H1 (cell line): ENCODE measurements around the gene LOXHD1. TPM values are rescaled to one million over a fixed set of nuclear protein-coding genes. Genes with fewer than 3 reads are reported as not detected.

ENCODE experiments used
- CTCF ChIA-PET: fragments of 300-600 bp; sonication (Branson Sonifier 250); formaldehyde crosslinking; loops from one replicate; lab custom pipeline; 2021; ENCODE audit not compliant: partially characterized antibody; lab: Charles Lee
- POLR2A ChIA-PET: fragments of 300-600 bp; sonication (Branson Sonifier 250); formaldehyde crosslinking; loops from one replicate; lab custom pipeline; 2021; ENCODE audit warnings: inconsistent platforms; ENCODE audit not compliant: partially characterized antibody; lab: Charles Lee
- DNase-seq, 2 experiments: peaks; one replicate each; pipeline versions ENCODE4 v3.0.0 to v3.0.0-alpha.2; 2010 to 2022; ENCODE audit warnings: low spot score in 2 of 2, low read depth in 1 of 2, mixed read lengths in 1 of 2
- FAIRE-seq: peaks from 2 replicates; lab custom pipeline; 2011; peaks lifted over from hg19 to GRCh38; lab: Jason Lieb, UNC
- H2AFZ ChIP-seq: 2 replicates; pipeline ENCODE4 v1.8.1; 2012; ENCODE audit warnings: low read length, inconsistent platforms
- H2AK5ac ChIP-seq: 2 replicates; pipeline ENCODE4 v1.6.1; 2013; ENCODE audit warnings: low read depth, low read length
- H2BK120ac ChIP-seq: replicated peaks from 2 replicates; pipeline ENCODE3; 2013; ENCODE audit warnings: low read depth, low read length, inconsistent platforms
- H2BK12ac ChIP-seq: 2 replicates; pipeline ENCODE4 v1.6.1; 2013; ENCODE audit warnings: low read depth, low read length
- H2BK15ac ChIP-seq: 2 replicates; pipeline ENCODE4 v1.6.1; 2013; ENCODE audit warnings: low read length
- H2BK20ac ChIP-seq: 2 replicates; pipeline ENCODE4 v1.6.1; 2013; ENCODE audit warnings: low read length
- H2BK5ac ChIP-seq: 2 replicates; pipeline ENCODE4 v1.6.1; 2013; ENCODE audit warnings: low read depth, low read length
- H3K14ac ChIP-seq: 2 replicates; pipeline ENCODE4 v1.6.1; 2013; ENCODE audit warnings: inconsistent platforms; ENCODE audit not compliant: insufficient read length
- H3K18ac ChIP-seq: 2 replicates; pipeline ENCODE4 v1.6.1; 2013; ENCODE audit warnings: low read length; ENCODE audit errors: extremely low read depth
- H3K23ac ChIP-seq: 2 replicates; pipeline ENCODE4 v1.6.1; 2013; ENCODE audit warnings: inconsistent platforms; ENCODE audit not compliant: insufficient read length
- H3K23me2 ChIP-seq: 2 replicates; pipeline ENCODE4 v1.6.1; 2013; ENCODE audit warnings: low read depth, low read length
- H3K27ac ChIP-seq: 2 replicates; pipeline ENCODE4 v1.6.1; 2011; ENCODE audit warnings: low read depth, low read length, inconsistent platforms
- H3K27me3 ChIP-seq, 4 experiments: replicated peaks in 1 of 4; 1 replicate in 1 of 4; 2 replicates in 3 of 4; pipeline versions ENCODE4 v1.6.1 to v1.8.1; 2011 to 2013; ENCODE audit warnings: low read length in 3 of 4, mild to moderate bottlenecking in 3 of 4, inconsistent platforms in 2 of 4, mixed read lengths in 2 of 4, moderate library complexity in 1 of 4; ENCODE audit not compliant: control insufficient read depth in 3 of 4, insufficient read depth in 3 of 4; ENCODE audit errors: extremely low read depth in 1 of 4
- H3K36me3 ChIP-seq, 4 experiments: 2 replicates each; pipeline versions ENCODE4 v1.6.1 to v1.8.1; 2011 to 2013; ENCODE audit warnings: mild to moderate bottlenecking in 4 of 4, low read length in 3 of 4, moderate library complexity in 2 of 4, control low read depth in 1 of 4, inconsistent platforms in 1 of 4; ENCODE audit not compliant: insufficient read depth in 4 of 4, control insufficient read depth in 2 of 4
- H3K4ac ChIP-seq: replicated peaks from 2 replicates; pipeline ENCODE3; 2013; ENCODE audit warnings: low read length, low read depth, mixed read lengths, inconsistent platforms; ENCODE audit not compliant: insufficient read length
- H3K4me1 ChIP-seq, 4 experiments: replicated peaks in 1 of 4; 1 replicate in 1 of 4; 2 replicates in 3 of 4; pipeline versions ENCODE4 v1.6.1 to v1.8.1; 2011 to 2013; ENCODE audit warnings: low read length in 3 of 4, inconsistent platforms in 2 of 4, mixed read lengths in 1 of 4; ENCODE audit not compliant: insufficient read depth in 4 of 4, control insufficient read depth in 3 of 4
- H3K4me2 ChIP-seq, 2 experiments: 2 replicates each; pipeline versions ENCODE4 v1.6.1 to v1.8.1; 2011 to 2013; ENCODE audit warnings: low read depth in 2 of 2, low read length in 2 of 2, control low read depth in 1 of 2, inconsistent platforms in 1 of 2, mild to moderate bottlenecking in 1 of 2; ENCODE audit not compliant: insufficient read depth in 1 of 2
- H3K4me3 ChIP-seq, 4 experiments: fragments of 200-600, 300-600 bp in 1 of 4; sonication (generic), shearing (Covaris generic), sonication (Bioruptor Twin) in 1 of 4; 2 replicates each; pipeline versions ENCODE4 v1.5.1 to v1.8.1; 2011 to 2016; ENCODE audit warnings: low read length in 4 of 4, low read depth in 3 of 4, control low read depth in 2 of 4, inconsistent platforms in 2 of 4, mild to moderate bottlenecking in 2 of 4, mixed read lengths in 1 of 4, moderate library complexity in 1 of 4; ENCODE audit not compliant: insufficient read depth in 2 of 4; ENCODE audit errors: extremely low read depth in 1 of 4
- H3K56ac ChIP-seq: replicated peaks from 2 replicates; pipeline ENCODE3; 2013; ENCODE audit warnings: low read depth, mild to moderate bottlenecking, mixed read lengths, low read length, inconsistent platforms; ENCODE audit not compliant: insufficient read length
- H3K79me1 ChIP-seq: 2 replicates; pipeline ENCODE4 v1.6.1; 2013; ENCODE audit warnings: low read depth, low read length, control low read depth
- H3K79me2 ChIP-seq, 2 experiments: 2 replicates each; pipeline versions ENCODE4 v1.6.1 to v1.8.1; 2012 to 2013; ENCODE audit warnings: low read length in 2 of 2, mild to moderate bottlenecking in 2 of 2, inconsistent platforms in 1 of 2; ENCODE audit not compliant: insufficient read depth in 2 of 2, control insufficient read depth in 1 of 2
- H3K9ac ChIP-seq, 4 experiments: replicated peaks in 1 of 4; 1 replicate in 1 of 4; 2 replicates in 3 of 4; pipeline versions ENCODE4 v1.6.1 to v1.8.1; 2011 to 2013; ENCODE audit warnings: low read depth in 3 of 4, low read length in 3 of 4, control low read depth in 2 of 4, mild to moderate bottlenecking in 2 of 4, moderate library complexity in 2 of 4, inconsistent platforms in 1 of 4; ENCODE audit errors: extremely low read depth in 1 of 4
- H3K9me3 ChIP-seq, 2 experiments: 2 replicates each; pipeline versions ENCODE4 v1.6.1 to v1.8.1; 2012 to 2013; ENCODE audit warnings: mild to moderate bottlenecking in 2 of 2, moderate library complexity in 2 of 2, control low read depth in 1 of 2, inconsistent platforms in 1 of 2, low read depth in 1 of 2, low read length in 1 of 2, mixed read lengths in 1 of 2; ENCODE audit not compliant: insufficient read depth in 2 of 2
- H4K20me1 ChIP-seq, 2 experiments: replicated peaks in 1 of 2; 2 replicates each; pipeline versions ENCODE3 to v1.8.1; 2011 to 2013; ENCODE audit warnings: inconsistent platforms in 2 of 2, low read length in 2 of 2, mild to moderate bottlenecking in 1 of 2; ENCODE audit not compliant: insufficient read depth in 2 of 2, control insufficient read depth in 1 of 2
- H4K5ac ChIP-seq: 2 replicates; pipeline ENCODE4 v1.6.1; 2013; ENCODE audit warnings: low read length, low read depth, mixed read lengths, inconsistent platforms; ENCODE audit not compliant: insufficient read length
- H4K8ac ChIP-seq: 2 replicates; pipeline ENCODE4 v1.8.0; 2013; ENCODE audit warnings: mild to moderate bottlenecking, moderate library complexity, low read length, inconsistent platforms; ENCODE audit not compliant: insufficient read depth; ENCODE audit errors: extremely low read depth
- H4K91ac ChIP-seq: replicated peaks from 2 replicates; pipeline ENCODE3; 2013; ENCODE audit warnings: low read length, mixed read lengths, inconsistent platforms; ENCODE audit not compliant: insufficient read length
- CHD2 ChIP-seq: IDR thresholded peaks from 2 replicates; pipeline ENCODE4 v1.6.1; 2012; ENCODE audit warnings: low read length, improper control_type of control experiment
- CREB1 ChIP-seq: IDR thresholded peaks from 2 replicates; pipeline ENCODE4 v1.6.1; 2012; ENCODE audit warnings: inconsistent platforms
- NANOG ChIP-seq: IDR thresholded peaks from 2 replicates; pipeline ENCODE4 v1.6.1; 2011; ENCODE audit warnings: low read length, low read depth, mild to moderate bottlenecking, inconsistent platforms; ENCODE audit not compliant: insufficient read depth, poor library complexity, severe bottlenecking
- RNF2 ChIP-seq: fragments of 200-900, 300-1000 bp; sonication (generic); IDR thresholded peaks from 2 replicates; pipeline ENCODE4 v1.7.1; 2016; ENCODE audit warnings: borderline replicate concordance, low read depth, mild to moderate bottlenecking, antibody characterized with exemption, low read length; ENCODE audit not compliant: poor library complexity, severe bottlenecking; ENCODE audit errors: missing control alignments
- SP4 ChIP-seq: IDR thresholded peaks from 2 replicates; pipeline ENCODE4 v1.6.1; 2012; ENCODE audit warnings: low read length, inconsistent platforms
- WGBS, 2 experiments: shearing (Covaris generic) in 1 of 2; methylation state at CpG; one replicate each; pipeline versions ENCODE4 v1.1.6 to v1.1.7; 2013 to 2015; ENCODE audit warnings: low lambda C conversion rate in 2 of 2, mixed read lengths in 2 of 2, inconsistent platforms in 1 of 2, low coverage in 1 of 2, missing lambda C conversion rate in 1 of 2; ENCODE audit not compliant: insufficient replicate concordance in 2 of 2, insufficient coverage in 1 of 2, insufficient read length in 1 of 2; ENCODE audit errors: extremely low coverage in 1 of 2, missing lambda C conversion rate in 1 of 2; 5-methylcytosine and 5-hydroxymethylcytosine counted together
- polyA plus RNA-seq, 7 experiments: library from polyadenylated mRNA; depleted of rRNA in 3 of 7; stranded (reverse) in 5 of 7; unstranded in 2 of 7; fragments of >200 nt in 5 of 7; fragments of 200-250 nt in 2 of 7; gene quantifications; 1 replicate in 5 of 7; 2 replicates in 1 of 7; 4 replicates in 1 of 7; pipeline versions ENCODE4 v1.2.1 to v1.2.3, GENCODE V29; 2011 to 2013; ENCODE audit warnings: missing spikeins in 2 of 7, mixed read lengths in 2 of 7
- total RNA-seq: library from RNA; stranded (reverse); fragmentation: NEBNext Ultra II Directional; extraction: Animal tissue kit (Norgen Biotek cat#: 25700); gene quantifications from 2 replicates; pipeline ENCODE4 v1.2.1, GENCODE V29; 2021
- TF ChIP-seq, protein P1 (sequence below): IDR thresholded peaks from 2 replicates; pipeline ENCODE4 v1.6.1; 2011; ENCODE audit warnings: low read length, improper control_type of control experiment

The LOXHD1 gene
- total and polyA plus RNA-seq, 2 of the 8 experiments (the other 6 are each of a cell fraction or from before 2014, with no cell fraction given): 0.02 TPM; not detected in 1

GRCh38 chr18:46660957-46661749 is 4.1 kb upstream of the LOXHD1 start:
- no peak overlapping the region for H2BK12ac ChIP-seq
- no peak overlapping the region for H3K56ac ChIP-seq
- H3K9me3 ChIP-seq: peaks cover 6 to 8% of the 10 kb centered on the region in 2 experiments; a peak in 2 of 4 replicates
- no peak overlapping the region for H3K18ac ChIP-seq
- no peak overlapping the region for H3K4me2 ChIP-seq
- no peak overlapping the region; the same call in 1 of the 2 replicates for H2BK15ac ChIP-seq
- H3K27ac ChIP-seq: no peak overlapping the region
- no peak overlapping the region for H2BK5ac ChIP-seq
- WGBS, 2 experiments: 87% methylated on average over 9 of the region's 9 CpGs; no CpG with 5 or more reads in 1 of the 2 experiments
- no peak overlapping the region for H3K4me3 ChIP-seq
- H3K23me2 ChIP-seq: no peaks in the 10 kb centered on the region
- no peak overlapping the region for H4K8ac ChIP-seq
- H4K91ac ChIP-seq: no peak overlapping the region
- H3K9ac ChIP-seq: no peak overlapping the region
- no peaks in the 10 kb centered on the region for H4K20me1 ChIP-seq
- H3K36me3 ChIP-seq: no peaks in the 10 kb centered on the region
- H2AK5ac ChIP-seq: no peak overlapping the region
- H3K79me1 ChIP-seq: no peaks in the 10 kb centered on the region
- no peak overlapping the region for H4K5ac ChIP-seq
- no peak overlapping the region for H3K23ac ChIP-seq
- H2AFZ ChIP-seq: peak overlapping the region; percentile 56; the same call in 1 of the 2 replicates
- no peak for FAIRE-seq
- peaks cover 0 to 9% (median 1%) of the 10 kb centered on the region in 4 experiments; a peak in 1 of 7 replicates for H3K4me1 ChIP-seq
- H3K4ac ChIP-seq: no peak overlapping the region
- DNase-seq: peak in 1 of 2 experiments; percentile 65
- POLR2A ChIA-PET: interaction anchor here (0.7 kb wide), 1 partner anchor 382 kb away, joined by 3 read pairs; no protein-coding TSS in a partner anchor
- H3K79me2 ChIP-seq: no peaks in the 10 kb centered on the region
- H2BK120ac ChIP-seq: no peak overlapping the region
- CTCF ChIA-PET: interaction anchor here (0.6 to 10.1 kb wide), 21 partner anchors 9 to 380 kb away, joined by 3 to 148 read pairs (median 3); a partner anchor contains a TSS
- no peaks in the 10 kb centered on the region for H3K27me3 ChIP-seq
- no peak overlapping the region for H2BK20ac ChIP-seq
- no peak overlapping the region for H3K14ac ChIP-seq
- TF ChIP-seq CREB1 (no peak), RNF2 (no peak), SP4 (no peak), NANOG (no peak), CHD2 (peak; percentile 64)
- TF ChIP-seq, protein P1, sequence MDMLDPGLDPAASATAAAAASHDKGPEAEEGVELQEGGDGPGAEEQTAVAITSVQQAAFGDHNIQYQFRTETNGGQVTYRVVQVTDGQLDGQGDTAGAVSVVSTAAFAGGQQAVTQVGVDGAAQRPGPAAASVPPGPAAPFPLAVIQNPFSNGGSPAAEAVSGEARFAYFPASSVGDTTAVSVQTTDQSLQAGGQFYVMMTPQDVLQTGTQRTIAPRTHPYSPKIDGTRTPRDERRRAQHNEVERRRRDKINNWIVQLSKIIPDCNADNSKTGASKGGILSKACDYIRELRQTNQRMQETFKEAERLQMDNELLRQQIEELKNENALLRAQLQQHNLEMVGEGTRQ: peak; percentile 91
